ENCODE data around the gene EVI5L. TPM values are rescaled to one million over a fixed set of nuclear protein-coding genes. Genes with fewer than 3 reads are reported as not detected.
A peak's percentile ranks its signal among the peaks of the same experiment; 100 is the strongest.

Gene EVI5L
- total RNA-seq, 1 donor from 2014 or later, result 15.5 TPM

GRCh38 chr19:7787602-7788177 lies 42.3 kb upstream of the EVI5L start:
- no peak for TF ChIP-seq CTCF (IDR thresholded peaks at IDR 0.05)
- Histone ChIP-seq H3K36me3 (no peaks in the 10 kb centered on the region), H3K4me1 (no peaks in the 10 kb centered on the region), H3K27ac (no peak overlapping the region), H3K9me3 (no peaks in the 10 kb centered on the region), H3K4me3 (peak overlapping the region; percentile 30), H3K27me3 (peaks cover 36% of the 10 kb centered on the region)
- no peak for ATAC-seq
- DNase-seq, result no peak
- intact Hi-C loops (cut with DNase I), result no loop called here

- Histone ChIP-seq H3K4me1 (no peaks in the 10 kb centered on the region), H3K36me3 (no peaks in the 10 kb centered on the region), H3K27me3 (peaks cover 36% of the 10 kb centered on the region), H3K9me3 (no peaks in the 10 kb centered on the region), H3K4me3 (peak overlapping the region; percentile 30), H3K27ac (no peak overlapping the region)
- no peak for ATAC-seq
- intact Hi-C loops (cut with DNase I), result no loop called here
- no peak for DNase-seq
- TF ChIP-seq CTCF (IDR thresholded peaks at IDR 0.05), result no peak
These were observed 41.7 kb upstream of the EVI5L start for GRCh38 chr19:7788178-7788932.

GRCh38 chr19:7788933-7789323 lies 41.1 kb upstream of the EVI5L start:
- H3K27me3 ChIP-seq, result peaks cover 36% of the 10 kb centered on the region
- H3K27ac ChIP-seq, result no peak overlapping the region
- no peaks in the 10 kb centered on the region for H3K4me1 ChIP-seq
- no peak for TF ChIP-seq CTCF (IDR thresholded peaks at IDR 0.05)
- no peaks in the 10 kb centered on the region for H3K36me3 ChIP-seq
- intact Hi-C loops (cut with DNase I), result no loop called here
- ATAC-seq (no peak), DNase-seq (no peak)
- no peak overlapping the region for H3K4me3 ChIP-seq
- H3K9me3 ChIP-seq, result no peaks in the 10 kb centered on the region

- H3K9me3 ChIP-seq, result no peaks in the 10 kb centered on the region
- no peak for TF ChIP-seq CTCF (IDR thresholded peaks at IDR 0.05)
- H3K27me3 ChIP-seq, result peaks cover 36% of the 10 kb centered on the region
- no peak overlapping the region for H3K4me3 ChIP-seq
- no peaks in the 10 kb centered on the region for H3K4me1 ChIP-seq
- no peaks in the 10 kb centered on the region for H3K36me3 ChIP-seq
- intact Hi-C loops (cut with DNase I), result no loop called here
- no peak overlapping the region for H3K27ac ChIP-seq
- peak; percentile 45 for ATAC-seq
- DNase-seq, result no peak
These were observed 40.6 kb upstream of the EVI5L start for GRCh38 chr19:7789447-7789846.

GRCh38 chr19:7790416-7790815 lies 39.6 kb upstream of the EVI5L start:
- no peak for ATAC-seq
- TF ChIP-seq CTCF (IDR thresholded peaks at IDR 0.05), result no peak
- intact Hi-C loops (cut with DNase I), result no loop called here
- no peak for DNase-seq
- no peak overlapping the region for H3K4me3 ChIP-seq
- no peaks in the 10 kb centered on the region for H3K4me1 ChIP-seq
- H3K9me3 ChIP-seq, result no peaks in the 10 kb centered on the region
- H3K27me3 ChIP-seq, result peaks cover 36% of the 10 kb centered on the region
- H3K36me3 ChIP-seq, result no peaks in the 10 kb centered on the region
- no peak overlapping the region for H3K27ac ChIP-seq
